ENCODE results near the gene ZNF423. TPM values are rescaled to one million over a fixed set of nuclear protein-coding genes. Genes with fewer than 3 reads are reported as not detected.

The ZNF423 gene
- polyA plus RNA-seq, 1 experiment, result 0.11 TPM

GRCh38 chr16:49482690-49483089, 373.2 kb downstream of the ZNF423 start:
- H3K9me3 ChIP-seq (ENCODE audit: control insufficient read depth, insufficient read depth, low read length), result no peaks in the 10 kb centered on the region; the same call in 1 of the 2 replicates
- no peak overlapping the region for H3K4me3 ChIP-seq (ENCODE audit: low read depth, low read length)
- no peak for TF ChIP-seq CTCF (IDR thresholded peaks at IDR 0.05; ENCODE audit: low read depth, low read length)
- no peak for DNase-seq (ENCODE audit: low read depth, low spot score)
- no peaks in the 10 kb centered on the region for H3K27me3 ChIP-seq (ENCODE audit: control insufficient read depth, insufficient read depth, low read length)
- POLR2A ChIA-PET, result no interaction called here
- CTCF ChIA-PET, result interaction anchor here (0.6 kb wide), 1 partner anchor 240 kb away, joined by 3 read pairs; no protein-coding TSS in a partner anchor
- H3K27ac ChIP-seq (ENCODE audit: low read depth, low read length), result no peak overlapping the region

- DNase-seq (ENCODE audit: low read depth, low spot score), result no peak
- Histone ChIP-seq H3K9me3 (ENCODE audit: control insufficient read depth, insufficient read depth, low read length) (no peaks in the 10 kb centered on the region; the same call in 1 of the 2 replicates), H3K27me3 (ENCODE audit: control insufficient read depth, insufficient read depth, low read length) (no peaks in the 10 kb centered on the region), H3K27ac (ENCODE audit: low read depth, low read length) (no peak overlapping the region), H3K4me3 (ENCODE audit: low read depth, low read length) (no peak overlapping the region)
- no peak for TF ChIP-seq CTCF (IDR thresholded peaks at IDR 0.05; ENCODE audit: low read depth, low read length)
- ChIA-PET CTCF (no interaction called here), POLR2A (no interaction called here)
These were observed 377.3 kb downstream of the ZNF423 start for GRCh38 chr16:49478616-49479015.

GRCh38 chr16:49478107-49478506, 377.8 kb downstream of the ZNF423 start:
- CTCF ChIA-PET, result no interaction called here
- Histone ChIP-seq H3K4me3 (ENCODE audit: low read depth, low read length) (no peak overlapping the region), H3K27ac (ENCODE audit: low read depth, low read length) (no peak overlapping the region), H3K9me3 (ENCODE audit: control insufficient read depth, insufficient read depth, low read length) (no peaks in the 10 kb centered on the region), H3K27me3 (ENCODE audit: control insufficient read depth, insufficient read depth, low read length) (no peaks in the 10 kb centered on the region)
- POLR2A ChIA-PET, result no interaction called here
- no peak for DNase-seq (ENCODE audit: low read depth, low spot score)
- TF ChIP-seq CTCF (IDR thresholded peaks at IDR 0.05; ENCODE audit: low read depth, low read length), result no peak

- no peaks in the 10 kb centered on the region for H3K9me3 ChIP-seq (ENCODE audit: control insufficient read depth, insufficient read depth, low read length)
- ChIA-PET POLR2A (no interaction called here), CTCF (no interaction called here)
- no peak overlapping the region for H3K27ac ChIP-seq (ENCODE audit: low read depth, low read length)
- no peak for TF ChIP-seq CTCF (IDR thresholded peaks at IDR 0.05; ENCODE audit: low read depth, low read length)
- DNase-seq (ENCODE audit: low read depth, low spot score), result no peak
- H3K4me3 ChIP-seq (ENCODE audit: low read depth, low read length), result no peak overlapping the region
- no peaks in the 10 kb centered on the region for H3K27me3 ChIP-seq (ENCODE audit: control insufficient read depth, insufficient read depth, low read length)
These were observed 378.5 kb downstream of the ZNF423 start for GRCh38 chr16:49477250-49477895.

GRCh38 chr16:49474741-49475140, 381.2 kb downstream of the ZNF423 start:
- Histone ChIP-seq H3K27ac (ENCODE audit: low read depth, low read length) (no peak overlapping the region), H3K27me3 (ENCODE audit: control insufficient read depth, insufficient read depth, low read length) (no peaks in the 10 kb centered on the region), H3K4me3 (ENCODE audit: low read depth, low read length) (no peak overlapping the region), H3K9me3 (ENCODE audit: control insufficient read depth, insufficient read depth, low read length) (no peaks in the 10 kb centered on the region)
- no peak for TF ChIP-seq CTCF (IDR thresholded peaks at IDR 0.05; ENCODE audit: low read depth, low read length)
- CTCF ChIA-PET, result no interaction called here
- POLR2A ChIA-PET, result no interaction called here
- no peak for DNase-seq (ENCODE audit: low read depth, low spot score)
